ENCODE measurements around the gene SLC22A23.

The SLC22A23 gene

DNA sequence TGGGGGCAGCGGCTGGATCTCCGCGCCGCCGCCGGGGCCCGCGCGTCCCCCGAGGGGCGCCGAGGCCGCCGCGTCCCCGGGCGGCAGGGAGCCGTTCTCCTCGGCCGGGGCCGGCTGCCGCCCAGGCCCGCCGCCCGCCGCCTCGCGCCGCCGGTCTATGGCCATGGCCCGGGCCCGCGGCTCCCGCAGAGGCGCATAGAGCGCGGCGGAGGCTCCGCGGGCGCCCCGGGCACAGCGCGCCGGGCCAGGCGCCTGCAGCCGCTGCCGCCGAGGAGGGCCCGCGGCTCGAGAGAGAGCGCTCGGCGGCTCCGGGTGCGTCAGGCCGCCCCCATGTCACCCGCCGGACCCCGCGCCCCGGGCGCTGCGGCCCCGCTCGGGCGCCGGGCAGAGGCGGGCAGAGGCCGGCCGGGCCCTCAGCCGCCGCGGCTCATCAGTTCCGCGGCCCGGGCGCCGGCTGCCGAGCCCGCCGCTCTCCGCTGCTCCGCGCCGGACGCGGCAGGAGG, 404 bp downstream of the SLC22A23 start:
- peak; percentile 78 for TF ChIP-seq ZFX (IDR thresholded peaks at IDR 0.05)
- TF ChIP-seq, protein P1, sequence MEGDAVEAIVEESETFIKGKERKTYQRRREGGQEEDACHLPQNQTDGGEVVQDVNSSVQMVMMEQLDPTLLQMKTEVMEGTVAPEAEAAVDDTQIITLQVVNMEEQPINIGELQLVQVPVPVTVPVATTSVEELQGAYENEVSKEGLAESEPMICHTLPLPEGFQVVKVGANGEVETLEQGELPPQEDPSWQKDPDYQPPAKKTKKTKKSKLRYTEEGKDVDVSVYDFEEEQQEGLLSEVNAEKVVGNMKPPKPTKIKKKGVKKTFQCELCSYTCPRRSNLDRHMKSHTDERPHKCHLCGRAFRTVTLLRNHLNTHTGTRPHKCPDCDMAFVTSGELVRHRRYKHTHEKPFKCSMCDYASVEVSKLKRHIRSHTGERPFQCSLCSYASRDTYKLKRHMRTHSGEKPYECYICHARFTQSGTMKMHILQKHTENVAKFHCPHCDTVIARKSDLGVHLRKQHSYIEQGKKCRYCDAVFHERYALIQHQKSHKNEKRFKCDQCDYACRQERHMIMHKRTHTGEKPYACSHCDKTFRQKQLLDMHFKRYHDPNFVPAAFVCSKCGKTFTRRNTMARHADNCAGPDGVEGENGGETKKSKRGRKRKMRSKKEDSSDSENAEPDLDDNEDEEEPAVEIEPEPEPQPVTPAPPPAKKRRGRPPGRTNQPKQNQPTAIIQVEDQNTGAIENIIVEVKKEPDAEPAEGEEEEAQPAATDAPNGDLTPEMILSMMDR (conservative IDR thresholded peaks at IDR 0.05) = no peak
- peak overlapping the region; percentile 91 for H3K27ac ChIP-seq

DNA sequence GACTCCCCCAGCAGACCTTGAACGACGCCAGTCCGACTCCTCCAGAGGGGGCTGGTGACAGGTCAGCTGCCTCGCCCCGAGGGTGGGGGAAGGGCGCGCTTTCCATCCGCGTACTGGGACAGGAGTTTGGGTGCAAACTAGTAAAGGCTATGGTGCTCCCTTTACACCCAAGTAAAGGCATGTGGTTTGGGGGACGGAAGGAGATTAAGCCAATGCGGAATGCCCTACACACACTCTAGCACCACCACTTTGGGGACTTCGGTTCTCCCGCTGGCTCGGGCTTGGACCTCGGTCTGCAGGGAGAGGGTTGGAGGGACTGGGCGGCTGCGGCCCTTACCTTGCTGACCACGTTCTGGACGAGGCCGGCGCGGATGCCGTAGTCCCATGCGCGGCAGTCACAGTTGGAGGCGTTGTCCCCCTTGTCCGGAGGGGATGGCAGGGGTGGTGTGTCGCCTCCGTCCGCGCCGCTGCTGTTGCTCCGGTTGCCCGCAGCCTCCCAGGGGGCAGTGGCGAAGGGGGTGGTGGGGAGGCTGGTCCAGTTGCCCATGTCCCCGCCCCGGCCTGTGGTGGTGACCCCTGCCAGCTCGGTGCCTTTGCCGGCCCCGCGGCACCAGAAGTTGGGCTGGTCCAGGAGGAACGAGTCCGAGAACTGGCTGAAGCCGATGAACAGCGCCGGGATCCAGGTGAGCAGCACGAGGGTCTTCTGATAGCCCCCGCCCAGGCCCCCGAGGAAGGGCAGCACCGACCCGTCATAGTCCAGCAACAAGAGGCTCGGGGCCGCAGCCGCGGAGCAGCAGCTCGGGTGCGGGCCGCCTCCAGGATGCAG, 1.1 kb downstream of the SLC22A23 start:
- TF ChIP-seq, protein P1 (conservative IDR thresholded peaks at IDR 0.05) = no peak
- TF ChIP-seq ZFX (IDR thresholded peaks at IDR 0.05) = no peak
- peak overlapping the region; percentile 91 for H3K27ac ChIP-seq

DNA sequence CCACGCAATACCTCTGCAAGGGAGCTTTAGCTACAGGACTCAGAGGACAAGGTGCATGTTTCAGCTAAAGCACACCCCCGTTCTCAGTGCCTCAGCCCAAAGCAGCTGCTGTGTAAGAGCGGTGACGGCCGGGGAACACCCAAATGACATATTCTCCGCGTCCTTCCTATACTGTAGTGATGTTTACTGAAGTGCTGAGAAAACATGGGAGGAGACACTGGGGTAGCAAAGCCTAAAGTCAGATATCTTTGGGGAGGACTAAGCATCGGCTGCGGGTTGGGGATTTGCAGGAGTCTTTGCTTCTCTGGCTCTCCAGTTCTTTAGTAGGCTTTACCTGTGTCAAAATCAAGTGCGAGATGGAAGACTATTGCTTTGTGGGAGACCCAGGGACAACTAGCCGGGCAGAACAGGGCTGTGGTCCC, 1.7 kb downstream of the SLC22A23 start:
- TF ChIP-seq, protein P1 (conservative IDR thresholded peaks at IDR 0.05) = no peak
- TF ChIP-seq ZFX (IDR thresholded peaks at IDR 0.05) = no peak
- H3K27ac ChIP-seq = peak overlapping the region; percentile 91

DNA sequence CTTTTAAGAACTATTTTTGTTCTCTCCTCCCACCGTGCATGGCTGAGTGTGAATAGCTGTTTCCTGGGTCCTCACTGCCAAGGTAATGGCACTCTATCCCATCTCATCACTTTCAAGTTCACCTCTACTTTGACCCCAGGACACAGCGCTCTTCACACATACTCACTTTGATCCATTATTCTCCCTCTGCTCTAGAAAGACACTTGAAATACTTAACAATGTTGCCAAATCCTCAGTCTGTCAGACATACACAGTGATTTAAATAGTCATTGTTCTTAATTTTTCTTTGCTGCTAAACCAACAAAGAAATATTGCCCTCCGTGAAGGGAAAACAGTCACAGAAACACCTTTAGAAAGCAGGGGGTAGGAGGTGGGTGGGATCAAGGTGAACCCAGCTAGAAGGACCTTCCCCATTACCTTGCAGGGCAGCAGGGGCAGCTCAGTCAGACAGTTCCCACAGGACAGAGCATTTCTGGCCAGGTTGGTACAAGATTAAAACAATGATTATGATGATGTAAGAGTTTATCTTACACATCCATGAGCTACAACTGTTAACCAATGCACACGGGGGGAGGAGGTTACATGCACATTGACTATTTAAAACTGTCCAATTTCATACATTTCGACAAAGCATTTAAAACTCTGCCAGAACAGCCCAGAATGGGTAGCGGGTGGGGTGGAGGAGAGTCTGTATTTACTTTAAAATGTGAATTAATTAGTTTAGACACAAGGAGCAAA, 2.4 kb downstream of the SLC22A23 start:
- no peak overlapping the region for H3K27ac ChIP-seq
- TF ChIP-seq ZFX (IDR thresholded peaks at IDR 0.05) = no peak

DNA sequence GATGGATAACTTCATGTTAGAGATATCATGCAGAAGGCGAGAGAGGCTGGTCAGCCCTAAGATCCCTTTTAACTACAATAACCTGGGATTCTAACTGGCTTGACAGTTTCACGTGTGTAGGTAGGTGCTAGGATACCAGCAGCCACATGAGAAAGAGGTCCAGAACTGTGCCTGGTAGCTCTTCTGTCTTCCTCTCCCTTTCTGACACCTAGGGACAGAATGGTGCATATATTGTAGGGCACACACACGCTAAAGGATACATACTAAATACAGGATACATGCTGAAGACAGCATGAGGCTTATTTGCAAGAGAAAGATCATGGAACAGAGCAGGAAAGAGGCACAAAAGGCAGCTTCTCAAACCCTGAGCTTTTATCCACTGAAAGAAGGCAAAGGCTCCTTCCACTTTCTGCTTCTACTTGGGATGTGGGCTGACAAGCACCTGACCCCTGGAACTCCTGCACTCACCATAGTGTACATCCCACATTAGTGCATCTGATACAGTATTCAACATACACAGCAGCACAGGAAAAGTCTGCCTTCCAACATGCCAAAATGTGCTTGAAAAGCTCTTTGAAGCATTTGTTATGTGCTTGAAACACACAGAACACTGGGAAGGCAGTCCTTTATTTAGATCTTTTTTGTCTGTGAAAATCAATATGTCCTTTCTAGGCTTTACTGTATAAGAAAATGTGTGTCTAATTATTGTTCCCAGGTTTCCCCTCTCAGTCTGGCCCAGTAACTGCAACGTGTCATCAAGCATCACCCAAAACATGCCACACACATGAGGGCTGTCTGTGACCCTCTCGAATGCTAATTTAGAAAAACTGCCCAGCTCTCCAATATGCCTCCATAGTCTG, 3.2 kb downstream of the SLC22A23 start:
- H3K27ac ChIP-seq = no peak overlapping the region

DNA sequence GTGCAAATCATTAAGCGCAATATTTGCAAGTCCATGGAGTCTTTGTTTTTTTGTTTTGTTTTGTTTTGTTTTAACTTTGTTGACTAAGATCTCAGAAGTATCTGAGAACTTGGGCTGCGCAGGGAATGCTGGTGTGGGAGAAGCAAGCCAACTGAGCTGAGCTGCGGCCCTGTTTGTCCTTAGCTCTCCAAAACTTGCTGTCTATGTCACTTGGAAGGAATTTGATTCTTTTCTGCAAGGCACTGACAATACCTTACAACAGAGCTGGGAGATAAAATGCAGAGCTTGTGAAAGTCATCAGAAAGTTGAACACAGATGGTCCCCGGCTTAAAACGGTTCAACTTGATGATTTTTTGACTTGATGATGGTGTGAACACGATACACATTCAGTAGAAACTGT, 5.4 kb downstream of the SLC22A23 start:
- no peak for TF ChIP-seq ZFX (IDR thresholded peaks at IDR 0.05)
- TF ChIP-seq, protein P1 (conservative IDR thresholded peaks at IDR 0.05) = no peak
- no peak overlapping the region for H3K27ac ChIP-seq

More for the DNA sequence above, 3.2 kb downstream of the SLC22A23 start:
- no peak for TF ChIP-seq ZFX (IDR thresholded peaks at IDR 0.05)
- TF ChIP-seq, protein P1 (conservative IDR thresholded peaks at IDR 0.05) = no peak

DNA sequence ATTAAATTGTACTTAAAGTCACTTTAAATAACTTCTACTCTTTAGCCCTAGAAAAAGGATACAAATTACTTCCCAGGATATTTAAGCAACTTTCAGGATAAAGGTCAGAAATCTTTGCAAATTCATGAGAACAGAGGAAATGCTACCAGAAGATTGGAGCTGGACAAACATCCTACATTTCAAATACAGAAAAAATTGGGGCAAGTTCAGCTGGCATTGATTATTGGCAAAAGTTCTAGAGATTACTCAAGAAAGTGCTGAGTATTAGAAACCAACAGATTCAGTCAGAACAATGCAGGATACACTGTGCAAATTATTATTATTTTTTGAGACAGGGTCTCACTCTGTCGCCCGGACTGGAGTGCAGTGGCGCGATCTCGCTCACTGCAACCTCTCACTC, 6.0 kb downstream of the SLC22A23 start:
- no peak overlapping the region for H3K27ac ChIP-seq
- no peak for TF ChIP-seq ZFX (IDR thresholded peaks at IDR 0.05)
- TF ChIP-seq, protein P1 (conservative IDR thresholded peaks at IDR 0.05) = no peak

All from C4-2B (cell line).